ENCODE data around the gene ASPDH. TPM values are rescaled to one million over a fixed set of nuclear protein-coding genes. Genes with fewer than 3 reads are reported as not detected.

Gene ASPDH
- polyA plus RNA-seq, 3 donors: not detected

DNA sequence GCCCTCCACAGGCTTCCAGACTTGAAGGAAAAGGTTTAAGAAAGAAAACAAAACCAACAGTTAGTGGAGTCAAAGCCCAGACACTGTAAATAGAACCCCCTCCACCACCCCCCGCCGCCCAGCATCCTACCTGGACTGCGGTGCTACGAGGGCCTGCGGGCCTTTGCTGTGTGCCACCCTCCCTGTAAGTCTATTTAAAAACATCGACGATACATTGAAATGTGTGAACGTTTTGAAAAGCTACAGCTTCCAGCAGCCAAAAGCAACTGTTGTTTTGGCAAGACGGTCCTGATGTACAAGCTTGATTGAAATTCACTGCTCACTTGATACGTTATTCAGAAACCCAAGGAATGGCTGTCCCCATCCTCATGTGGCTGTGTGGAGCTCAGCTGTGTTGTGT lies 30.8 kb downstream of the ASPDH start:
- Mint-ChIP-seq H3K4me3 (no peak overlapping the region), H3K27ac (no peak overlapping the region), H3K9me3 (peaks cover 4 to 22% (median 7%) of the 10 kb centered on the region in 7 donors), H3K27me3 (ENCODE audit: low read depth in 3 of 3) (peaks cover 0 to 4% (median 0%) of the 10 kb centered on the region in 3 donors), H3K4me1 (peaks cover 24% of the 10 kb centered on the region), H3K36me3 (peaks cover 36 to 55% of the 10 kb centered on the region in 2 donors)
- Histone ChIP-seq H3K36me3 (replicated peaks in 1 of 2; ENCODE audit: control insufficient read depth in 1 of 2, insufficient read depth in 2 of 2, low read length in 2 of 2) (peaks cover 44 to 55% of the 10 kb centered on the region in 2 donors), H3K4me2 (replicated peaks; ENCODE audit: extremely low read depth, low read length, poor library complexity, severe bottlenecking) (no peak overlapping the region), H2AFZ (ENCODE audit: insufficient read depth, low read depth, low read length, poor library complexity, severe bottlenecking) (no peak overlapping the region), H4K20me1 (ENCODE audit: insufficient read depth, low read length) (peaks cover 33% of the 10 kb centered on the region), H3K4me1 (ENCODE audit: control insufficient read depth in 1 of 2, insufficient read depth in 2 of 2, low read length in 2 of 2) (peaks cover 15 to 22% of the 10 kb centered on the region in 2 donors), H3K27me3 (ENCODE audit: control insufficient read depth in 2 of 2, insufficient read depth in 2 of 2, low read length in 2 of 2) (no peaks in the 10 kb centered on the region), H3K27ac (ENCODE audit: low read depth in 1 of 2, low read length in 2 of 2) (no peak overlapping the region), H3K9me3 (replicated peaks in 1 of 2; ENCODE audit: control insufficient read depth in 1 of 2, insufficient read depth in 1 of 2, low read length in 2 of 2) (peaks cover 5 to 9% of the 10 kb centered on the region in 2 donors), H3K9ac (ENCODE audit: insufficient read depth, low read length, poor library complexity, severe bottlenecking) (no peak overlapping the region), H3K4me3 (replicated peaks in 1 of 3; ENCODE audit: low read depth in 2 of 3, low read length in 3 of 3) (no peak overlapping the region), H3K79me2 (ENCODE audit: insufficient read depth, low read length) (peaks cover 14% of the 10 kb centered on the region)
- 98% methylated on average over 10 of the region's 10 CpGs for WGBS (ENCODE audit: insufficient coverage)
- DNase-seq: no peak
- TF ChIP-seq, protein P1, sequence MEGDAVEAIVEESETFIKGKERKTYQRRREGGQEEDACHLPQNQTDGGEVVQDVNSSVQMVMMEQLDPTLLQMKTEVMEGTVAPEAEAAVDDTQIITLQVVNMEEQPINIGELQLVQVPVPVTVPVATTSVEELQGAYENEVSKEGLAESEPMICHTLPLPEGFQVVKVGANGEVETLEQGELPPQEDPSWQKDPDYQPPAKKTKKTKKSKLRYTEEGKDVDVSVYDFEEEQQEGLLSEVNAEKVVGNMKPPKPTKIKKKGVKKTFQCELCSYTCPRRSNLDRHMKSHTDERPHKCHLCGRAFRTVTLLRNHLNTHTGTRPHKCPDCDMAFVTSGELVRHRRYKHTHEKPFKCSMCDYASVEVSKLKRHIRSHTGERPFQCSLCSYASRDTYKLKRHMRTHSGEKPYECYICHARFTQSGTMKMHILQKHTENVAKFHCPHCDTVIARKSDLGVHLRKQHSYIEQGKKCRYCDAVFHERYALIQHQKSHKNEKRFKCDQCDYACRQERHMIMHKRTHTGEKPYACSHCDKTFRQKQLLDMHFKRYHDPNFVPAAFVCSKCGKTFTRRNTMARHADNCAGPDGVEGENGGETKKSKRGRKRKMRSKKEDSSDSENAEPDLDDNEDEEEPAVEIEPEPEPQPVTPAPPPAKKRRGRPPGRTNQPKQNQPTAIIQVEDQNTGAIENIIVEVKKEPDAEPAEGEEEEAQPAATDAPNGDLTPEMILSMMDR (IDR thresholded peaks at IDR 0.05): no peak
- intact Hi-C loops (cut with micrococcal nuclease): no loop called here

GRCh38 chr19:50482271-50482855 lies 31.4 kb downstream of the ASPDH start:
- no peak overlapping the region for H3K27ac ChIP-seq (ENCODE audit: low read depth in 1 of 2, low read length in 2 of 2)
- H3K36me3 ChIP-seq (replicated peaks in 1 of 2; ENCODE audit: control insufficient read depth in 1 of 2, insufficient read depth in 2 of 2, low read length in 2 of 2): peaks cover 44 to 58% of the 10 kb centered on the region in 2 donors
- Mint-ChIP-seq H3K36me3 (peaks cover 41 to 61% of the 10 kb centered on the region in 2 donors), H3K27me3 (ENCODE audit: low read depth in 3 of 3) (peaks cover 0 to 4% (median 0%) of the 10 kb centered on the region in 3 donors), H3K27ac (no peak overlapping the region), H3K4me1 (peaks cover 24% of the 10 kb centered on the region), H3K9me3 (peaks cover 0 to 17% (median 5%) of the 10 kb centered on the region in 7 donors), H3K4me3 (no peak overlapping the region)
- H3K27me3 ChIP-seq (ENCODE audit: control insufficient read depth in 2 of 2, insufficient read depth in 2 of 2, low read length in 2 of 2): no peaks in the 10 kb centered on the region
- no peak overlapping the region for H3K4me3 ChIP-seq (replicated peaks in 1 of 3; ENCODE audit: low read depth in 2 of 3, low read length in 3 of 3)
- H3K9me3 ChIP-seq (replicated peaks in 1 of 2; ENCODE audit: control insufficient read depth in 1 of 2, insufficient read depth in 1 of 2, low read length in 2 of 2): peaks cover 5 to 9% of the 10 kb centered on the region in 2 donors
- 94% methylated on average over 12 of the region's 16 CpGs for WGBS (ENCODE audit: insufficient coverage)
- H3K4me2 ChIP-seq (replicated peaks; ENCODE audit: extremely low read depth, low read length, poor library complexity, severe bottlenecking): no peak overlapping the region
- intact Hi-C loops (cut with micrococcal nuclease): no loop called here
- DNase-seq: no peak
- H3K9ac ChIP-seq (ENCODE audit: insufficient read depth, low read length, poor library complexity, severe bottlenecking): no peak overlapping the region
- peaks cover 19% of the 10 kb centered on the region for H3K79me2 ChIP-seq (ENCODE audit: insufficient read depth, low read length)
- peaks cover 14 to 21% of the 10 kb centered on the region in 2 donors for H3K4me1 ChIP-seq (ENCODE audit: control insufficient read depth in 1 of 2, insufficient read depth in 2 of 2, low read length in 2 of 2)
- H4K20me1 ChIP-seq (ENCODE audit: insufficient read depth, low read length): peaks cover 38% of the 10 kb centered on the region
- no peak overlapping the region for H2AFZ ChIP-seq (ENCODE audit: insufficient read depth, low read depth, low read length, poor library complexity, severe bottlenecking)
- TF ChIP-seq, protein P1 (IDR thresholded peaks at IDR 0.05): no peak
